Measurements from ENCODE around the gene C1S.

GRCh38 chr12:7031306-7031705 lies 29.2 kb upstream of the C1S start:
- no peak for TF ChIP-seq JUN (IDR thresholded peaks at IDR 0.05; ENCODE audit: borderline replicate concordance, insufficient read depth, insufficient read length, low read depth)
- no peak for TF ChIP-seq CTCF (IDR thresholded peaks at IDR 0.05; ENCODE audit: extremely low read depth in 1 of 2, insufficient read depth in 1 of 2, low read depth in 1 of 2, low read length in 2 of 2)
- no peak for TF ChIP-seq POLR2AphosphoS5 (IDR thresholded peaks at IDR 0.05; ENCODE audit: insufficient read depth, low read depth, low read length)
- no peak for TF ChIP-seq FOS (IDR thresholded peaks at IDR 0.05; ENCODE audit: borderline replicate concordance, insufficient read depth, low read length)
- TF ChIP-seq EZH2 (IDR thresholded peaks at IDR 0.05; ENCODE audit: borderline replicate concordance, low read depth, low read length, severe bottlenecking): no peak
- no peak for TF ChIP-seq POLR2A (IDR thresholded peaks at IDR 0.05; ENCODE audit: low read depth, low read length)
- no peak for TF ChIP-seq MAX (IDR thresholded peaks at IDR 0.05; ENCODE audit: insufficient read depth, insufficient read length)

Measured in endothelial cell of umbilical vein (primary cell).